GM21529 (cell line): ENCODE results near the gene CDKN2D.
"Not testable (repeated sequence)": the region's sequence is repeated elsewhere in the genome, so short reads cannot be mapped to it uniquely, and the experiment has no call there.

Experiments
- ATAC-seq: cut with Tn5 transposase; IDR thresholded peaks from one replicate; pipeline ENCODE4 v1.9.1; 2021; ENCODE audit not compliant: unreplicated experiment

The CDKN2D gene

GRCh38 chr19:10582091-10582490 is 13.3 kb upstream of the CDKN2D start:
- ATAC-seq, result no peak

DNA sequence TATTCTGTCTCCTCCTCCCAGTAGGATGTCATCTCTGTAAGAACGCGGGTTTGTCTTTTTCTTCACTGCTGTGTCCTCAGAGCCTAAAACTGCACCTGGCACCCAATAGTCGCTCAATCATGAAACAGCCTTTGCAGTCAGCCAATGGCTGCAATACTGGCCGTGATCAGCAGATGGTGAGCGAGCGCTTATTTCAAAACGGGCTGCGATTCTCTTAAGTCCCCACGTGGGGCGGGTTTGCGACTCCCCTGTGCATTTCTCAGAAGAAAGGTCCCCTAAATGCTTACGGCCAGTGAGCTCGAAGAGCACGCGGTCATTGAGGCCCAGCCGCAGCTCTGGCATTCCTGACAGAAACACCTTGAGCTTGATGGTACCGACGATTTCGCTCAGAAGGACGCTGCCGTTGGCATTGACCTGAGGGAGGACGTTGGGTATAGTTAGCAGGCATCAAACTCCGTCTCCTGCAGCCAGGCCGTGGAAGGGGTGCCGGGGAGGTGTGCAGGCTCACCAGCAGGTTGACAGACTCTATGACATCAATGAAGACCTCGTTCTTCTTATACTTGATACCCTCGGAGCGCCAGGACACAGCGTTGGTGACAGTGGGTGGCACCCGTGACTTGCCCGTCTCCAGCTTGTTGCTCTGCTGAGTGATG is 12.3 kb upstream of the CDKN2D start:
- ATAC-seq, result no peak

DNA sequence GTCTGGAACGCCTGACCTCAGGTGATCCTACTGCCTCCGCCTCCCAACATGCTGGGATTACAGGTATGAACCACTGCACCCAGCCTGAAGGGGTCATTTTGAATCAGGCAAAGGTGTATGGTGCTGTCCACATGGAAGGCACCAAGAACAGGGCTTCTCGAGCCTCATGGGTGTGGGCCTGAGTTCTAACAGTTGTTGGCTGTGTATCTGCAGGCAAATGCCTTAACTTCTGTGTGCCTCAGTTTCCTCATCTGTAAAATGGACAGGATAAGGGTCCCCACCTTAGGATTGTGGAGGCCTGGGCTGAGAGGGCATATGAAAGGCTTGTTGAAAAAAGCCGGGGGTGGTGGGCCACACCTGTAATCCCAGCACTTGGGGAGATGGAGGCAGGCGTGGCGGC is 9.2 kb upstream of the CDKN2D start:
- no peak for ATAC-seq

DNA sequence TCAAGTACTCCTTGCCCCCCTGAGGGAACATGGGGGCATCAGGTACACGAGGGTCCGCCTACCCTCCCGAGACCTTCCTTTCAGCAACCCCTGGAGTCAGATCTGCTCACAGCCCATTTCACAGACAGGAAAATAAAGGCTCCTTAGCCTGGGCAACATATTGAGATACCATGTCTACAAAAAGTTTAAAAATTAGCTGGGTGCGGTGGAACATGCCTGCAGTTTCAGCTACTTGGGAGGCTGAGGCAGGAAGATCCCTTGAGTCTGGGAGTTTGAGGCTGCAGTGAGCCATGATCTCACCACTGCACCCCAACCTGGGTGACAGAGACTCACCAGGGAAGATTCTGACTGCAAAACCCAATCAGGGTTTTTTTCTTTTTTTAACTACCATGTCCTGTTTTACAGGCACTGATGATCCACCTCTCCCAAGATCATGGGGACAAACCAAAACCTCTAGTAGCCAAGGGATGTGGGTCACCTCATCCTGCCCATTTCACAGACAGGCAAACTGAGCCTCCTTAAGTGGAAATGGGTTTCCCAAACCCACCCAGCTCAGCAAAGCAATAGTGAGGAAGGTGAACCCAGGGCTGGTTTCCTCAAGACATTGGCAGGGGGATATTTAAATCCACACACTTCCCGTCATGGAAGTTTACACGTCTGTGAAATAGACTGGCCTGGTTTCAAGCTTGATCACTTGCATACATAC is 6.4 kb upstream of the CDKN2D start:
- ATAC-seq, result no peak

- no peak for ATAC-seq
Observed at GRCh38 chr19:10574462-10574861, 5.7 kb upstream of the CDKN2D start.

DNA sequence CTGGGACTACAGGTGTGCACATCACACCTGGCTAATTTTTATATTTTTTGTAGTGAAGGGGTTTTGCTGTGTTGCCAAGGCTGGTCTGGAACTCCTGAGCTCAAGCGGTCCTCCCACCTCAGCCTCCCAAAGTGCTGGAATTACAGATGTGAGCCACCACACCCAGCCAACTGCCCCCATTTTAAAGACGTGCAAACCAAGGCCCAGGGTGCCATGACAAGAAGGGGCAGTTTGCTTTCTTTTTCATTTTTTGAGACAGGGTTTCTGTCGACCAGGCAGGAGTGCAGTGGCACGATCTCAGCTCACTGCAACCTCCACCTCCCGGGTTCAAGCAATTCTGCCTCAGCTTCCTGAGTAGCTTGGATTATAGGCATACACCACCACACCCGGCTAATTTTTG is 5.0 kb upstream of the CDKN2D start:
- ATAC-seq, result not testable (repeated sequence)

DNA sequence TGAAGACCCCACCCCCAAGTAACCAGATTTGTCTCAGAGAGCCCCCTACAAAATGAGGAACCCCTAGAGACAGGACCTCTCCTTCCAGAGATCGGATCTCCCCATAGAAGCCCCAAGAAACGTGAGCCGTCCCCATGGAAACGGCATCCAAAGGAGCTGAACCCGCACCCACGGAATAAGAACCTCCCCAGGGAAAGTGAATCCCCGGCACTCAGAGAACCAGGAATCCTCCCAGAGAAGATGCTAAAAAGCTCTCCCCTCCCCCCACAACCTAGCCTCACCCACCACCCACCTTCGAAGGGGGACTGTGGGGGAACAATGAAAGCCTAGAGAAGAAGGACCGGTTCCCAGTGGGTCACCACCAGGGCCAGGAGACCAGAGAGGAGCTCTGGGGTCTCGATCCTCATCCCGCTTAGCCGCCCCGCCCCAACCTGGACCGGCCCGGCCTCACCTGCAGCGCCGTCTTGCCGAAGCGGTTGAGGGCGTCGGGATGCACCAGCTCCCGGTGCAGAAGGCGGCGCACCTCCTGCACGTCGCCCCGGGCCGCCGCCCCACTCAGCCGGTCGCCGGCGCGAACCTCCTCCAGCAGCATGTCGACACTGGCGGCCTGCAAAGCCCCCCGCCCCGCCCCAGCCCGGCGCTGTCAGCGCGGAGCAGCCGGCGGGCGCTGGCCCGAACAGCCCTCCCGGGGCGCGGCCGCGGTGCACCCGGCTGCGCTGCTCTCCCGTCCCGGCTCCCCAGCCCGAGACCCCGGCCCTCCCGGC is 535 bp downstream of the CDKN2D start:
- peak; percentile 6 for ATAC-seq

- ATAC-seq, result no peak
Observed at GRCh38 chr19:10567656-10568055, 1.1 kb downstream of the CDKN2D start.

DNA sequence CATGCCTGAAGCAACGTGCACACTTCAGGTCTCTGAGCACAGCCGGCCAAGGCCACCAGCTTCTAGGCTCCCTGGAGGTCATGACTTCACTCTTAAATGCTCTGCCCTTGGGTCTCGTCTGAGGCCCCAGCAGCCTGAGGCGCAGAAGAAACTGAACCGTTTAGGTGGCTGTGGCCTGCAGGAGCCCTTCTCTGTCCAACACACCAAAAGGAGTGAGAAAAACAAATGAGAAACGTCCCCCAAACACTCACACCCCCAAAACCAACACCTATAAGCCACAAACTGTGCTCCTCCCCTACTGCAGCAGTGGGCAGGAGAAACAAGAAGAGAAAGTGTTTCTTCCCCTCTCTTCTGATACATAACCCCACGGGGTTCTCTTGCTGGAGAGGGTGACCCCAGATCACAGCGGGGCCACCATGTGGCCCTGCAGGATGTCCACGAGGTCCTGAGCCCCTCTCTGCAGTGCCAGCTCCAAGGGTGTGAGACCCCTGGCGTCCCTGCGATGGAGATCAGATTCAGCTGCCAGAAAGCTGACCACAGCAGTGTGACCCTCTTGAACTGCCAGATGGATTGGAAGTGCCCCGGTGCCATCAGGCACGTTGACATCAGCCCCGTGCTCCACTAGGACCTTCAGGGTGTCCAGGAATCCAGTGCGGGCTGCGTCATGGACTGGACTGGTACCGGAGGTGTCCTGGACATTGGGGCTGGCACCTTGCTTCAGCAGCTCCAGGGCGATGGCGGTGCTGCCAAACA is 1.9 kb downstream of the CDKN2D start:
- ATAC-seq, result peak; percentile 23

DNA sequence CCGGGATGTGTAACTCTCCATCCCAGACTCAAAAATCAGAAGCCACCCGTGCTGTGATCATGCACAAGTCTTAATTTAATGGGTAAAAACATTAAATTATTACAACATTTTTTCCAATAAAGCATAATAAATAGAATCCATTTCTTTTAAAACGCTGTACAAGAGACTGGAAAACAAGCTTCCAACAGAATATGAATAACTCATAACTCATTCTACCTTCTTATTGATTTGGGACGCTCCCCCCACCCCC is 2.4 kb downstream of the CDKN2D start:
- no peak for ATAC-seq

GRCh38 chr19:10565567-10566407 is 3.0 kb downstream of the CDKN2D start, which contains the start of gene KRI1:
Gene KRI1, minus strand, starts transcription at chr19:10566010. Its CDS starts 11 bp downstream, at chr19:10565999.
- peak; percentile 39 for ATAC-seq

DNA sequence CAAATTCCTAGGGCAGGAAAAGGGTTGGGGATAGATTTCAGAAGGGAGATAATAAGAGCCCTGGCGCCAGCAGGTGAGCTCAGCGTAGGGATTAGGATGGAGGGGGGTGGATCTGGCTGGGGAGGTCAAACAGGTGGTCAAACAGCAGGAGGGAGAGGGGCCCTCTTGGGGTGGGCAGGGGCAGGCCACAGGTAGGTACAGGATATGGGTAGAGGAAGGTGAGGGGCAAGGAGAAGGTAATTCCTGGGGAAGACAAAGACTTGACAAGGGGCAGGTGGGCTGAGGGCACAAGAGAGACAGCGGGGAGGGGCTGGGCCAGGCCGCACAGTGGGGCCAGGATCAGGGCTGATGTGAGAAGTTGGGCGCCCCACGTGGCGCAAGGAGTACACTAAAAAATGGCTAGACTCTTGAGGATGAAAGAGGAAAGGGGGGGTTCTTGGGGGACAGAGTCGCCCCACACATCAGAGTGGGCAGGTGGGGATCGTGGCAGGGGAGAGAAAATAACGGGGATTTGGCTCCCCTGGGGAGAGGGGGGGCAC is 3.7 kb downstream of the CDKN2D start:
- no peak for ATAC-seq

DNA sequence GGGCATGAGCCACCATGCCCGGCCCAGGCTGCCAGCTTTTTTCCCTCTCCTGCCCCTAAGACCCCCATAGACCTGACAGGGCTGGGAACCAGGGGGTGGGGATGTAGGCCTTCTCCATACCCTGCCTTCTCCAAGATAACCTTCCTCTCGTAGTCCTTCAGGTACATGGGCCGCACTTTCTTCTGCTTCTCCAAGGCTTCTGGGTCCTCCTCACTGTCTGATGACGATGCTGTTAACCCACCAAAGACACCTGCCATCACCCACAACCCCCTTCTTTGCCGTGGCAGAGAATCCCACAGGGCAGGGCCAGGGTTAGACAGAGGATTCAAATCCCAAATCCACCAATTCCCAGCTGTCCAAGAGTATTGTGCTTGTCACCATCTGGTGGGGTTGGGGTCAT is 6.2 kb downstream of the CDKN2D start:
- no peak for ATAC-seq

GRCh38 chr19:10560154-10560553 is 8.6 kb downstream of the CDKN2D start:
- no peak for ATAC-seq

DNA sequence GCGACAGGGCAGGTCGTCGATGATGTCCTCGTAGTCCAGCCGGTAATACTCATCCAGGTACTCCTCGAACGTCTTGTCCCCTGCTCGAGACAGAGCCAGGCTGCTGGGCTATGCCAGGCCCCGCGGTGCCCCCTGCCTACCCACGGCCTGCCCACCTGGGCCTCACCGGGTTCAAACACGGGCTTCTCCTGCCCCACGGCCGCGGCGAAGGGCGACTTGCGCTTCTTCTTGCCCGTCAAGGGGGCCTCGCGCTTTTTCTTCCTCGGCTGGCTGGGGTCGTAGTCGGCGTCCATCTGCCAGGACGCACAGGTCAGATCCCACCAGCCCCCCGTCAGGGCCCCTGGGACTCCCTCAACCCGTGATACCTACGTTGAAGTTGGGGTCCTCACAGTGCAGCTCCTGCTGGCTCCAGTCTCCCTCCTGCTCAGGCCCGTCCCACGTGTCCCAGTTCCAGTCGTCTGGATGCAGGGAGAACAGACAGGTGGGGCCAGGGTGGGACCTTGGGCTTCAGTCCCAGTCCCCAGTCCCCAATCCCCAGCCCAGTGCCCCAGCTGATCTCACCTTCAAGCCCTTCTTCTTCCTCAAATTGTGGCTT is 11.1 kb downstream of the CDKN2D start:
- ATAC-seq, result no peak

DNA sequence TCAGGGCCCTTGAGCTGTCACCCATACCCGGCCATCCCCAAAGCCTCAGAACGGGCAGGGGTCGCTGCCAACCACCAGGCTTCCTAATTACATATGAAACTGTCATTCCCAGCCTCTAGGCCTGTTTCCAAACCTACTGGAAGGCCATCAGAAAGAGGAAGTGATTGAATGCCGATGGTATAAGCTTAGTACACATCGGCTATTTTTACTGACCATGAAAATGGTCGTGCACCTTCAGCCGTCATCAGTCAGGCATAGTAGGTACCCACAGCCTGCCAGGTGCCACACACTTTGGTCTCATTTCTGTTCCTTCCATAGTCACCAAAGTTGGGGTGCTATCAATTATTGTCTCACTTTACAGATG is 13.2 kb downstream of the CDKN2D start:
- no peak for ATAC-seq

GRCh38 chr19:10554760-10555609 is 13.8 kb downstream of the CDKN2D start:
- ATAC-seq, result no peak

DNA sequence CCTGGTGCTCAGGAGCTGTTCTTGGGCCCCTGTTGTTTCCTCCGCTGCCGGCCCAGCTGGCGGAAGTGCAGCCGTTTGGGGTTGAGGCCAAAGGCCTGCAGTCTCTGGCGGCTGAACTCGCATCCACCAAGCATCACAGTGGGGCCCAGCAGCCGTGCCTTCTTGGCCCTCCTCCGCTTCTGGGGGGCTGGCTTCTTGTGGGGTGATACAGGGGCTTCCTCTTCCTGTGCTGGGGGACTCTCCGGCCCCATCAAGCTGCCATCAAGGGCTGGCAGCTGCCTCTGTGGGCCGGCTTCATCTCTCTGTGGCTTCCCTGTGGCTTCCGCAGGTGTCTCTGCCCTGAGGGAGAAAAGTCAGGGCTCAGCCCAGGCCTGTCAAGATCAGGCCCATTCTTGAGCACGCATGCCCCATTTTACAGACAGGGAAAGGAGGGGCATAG is 14.8 kb downstream of the CDKN2D start:
- ATAC-seq, result peak; percentile 55

GRCh38 chr19:10553087-10553667 is 15.6 kb downstream of the CDKN2D start:
- ATAC-seq, result no peak
